T-helper 1 cell treated with Interleukin-12 subunit alpha and Interleukin-12 subunit beta and Interleukin-4 antibody, amounts not matched to agents 30 μg/mL and 1 μg/mL, for 36 hours (primary cell): ENCODE data around the gene DPH6.
"Not testable (repeated sequence)": the region's sequence is repeated elsewhere in the genome, so short reads cannot be mapped to it uniquely, and the experiment has no call there.

Source experiments
- H3K27ac Mint-ChIP-seq: one replicate; pipeline ENCODE4 v1.8.0; 2021; ENCODE audit warnings: mild to moderate bottlenecking, mixed read lengths
- H3K27me3 Mint-ChIP-seq: one replicate; pipeline ENCODE4 v1.8.0; 2021; ENCODE audit warnings: low read depth, mixed read lengths
- H3K36me3 Mint-ChIP-seq: one replicate; pipeline ENCODE4 v1.8.0; 2021; ENCODE audit warnings: low read depth, mixed read lengths
- H3K4me1 Mint-ChIP-seq: one replicate; pipeline ENCODE4 v1.8.0; 2021; ENCODE audit warnings: low read depth, mixed read lengths
- H3K4me3 Mint-ChIP-seq: one replicate; pipeline ENCODE4 v1.8.0; 2021; ENCODE audit warnings: mild to moderate bottlenecking, moderate library complexity, mixed read lengths
- H3K9me3 Mint-ChIP-seq: one replicate; pipeline ENCODE4 v1.8.0; 2021; ENCODE audit warnings: mixed read lengths

Gene DPH6, protein sequence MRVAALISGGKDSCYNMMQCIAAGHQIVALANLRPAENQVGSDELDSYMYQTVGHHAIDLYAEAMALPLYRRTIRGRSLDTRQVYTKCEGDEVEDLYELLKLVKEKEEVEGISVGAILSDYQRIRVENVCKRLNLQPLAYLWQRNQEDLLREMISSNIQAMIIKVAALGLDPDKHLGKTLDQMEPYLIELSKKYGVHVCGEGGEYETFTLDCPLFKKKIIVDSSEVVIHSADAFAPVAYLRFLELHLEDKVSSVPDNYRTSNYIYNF

DNA sequence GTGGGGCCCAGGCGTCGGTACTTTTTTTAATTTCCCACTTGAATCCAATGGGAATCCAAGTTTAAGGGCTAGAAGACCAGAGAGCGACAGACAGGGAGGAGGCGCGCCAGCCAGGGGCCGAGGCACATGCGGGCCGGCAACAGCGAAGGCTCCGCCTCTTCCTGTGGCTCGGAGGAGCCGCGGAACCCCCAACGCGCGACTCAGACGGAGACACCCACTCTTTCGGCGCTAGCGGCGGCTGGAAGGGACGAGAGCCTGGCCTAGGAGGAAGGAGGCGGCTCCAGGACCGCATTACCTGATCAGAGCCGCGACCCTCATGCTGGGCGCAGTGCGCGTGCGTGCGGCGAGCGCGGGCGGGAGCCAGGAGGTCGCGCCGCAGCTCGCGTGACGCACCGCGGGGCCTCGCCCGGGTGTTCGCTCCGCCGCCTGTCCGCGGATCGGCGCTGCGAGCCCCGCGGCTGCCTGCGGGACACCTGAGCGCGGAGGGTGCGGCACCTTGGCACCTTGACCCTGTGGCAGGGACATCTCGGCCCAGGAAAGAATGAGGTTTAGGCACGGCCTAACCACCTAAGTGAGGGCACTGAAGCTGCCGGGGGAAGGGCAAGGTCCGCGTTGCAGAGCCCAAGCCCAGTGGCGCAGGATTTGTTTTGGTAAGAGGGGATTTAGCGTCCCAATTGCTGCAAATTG lies at the start of gene DPH6:
Gene DPH6 (minus strand): TSS at position 342 of the 687 bp plus-strand sequence. CDS start 24 bp downstream, at position 318.
- peak within 1 kb of the TSS; percentile 95 for H3K27ac Mint-ChIP-seq
- H3K4me3 Mint-ChIP-seq = peak within 1 kb of the TSS; percentile 93
- no peaks in the 10 kb centered on the region for H3K36me3 Mint-ChIP-seq
- H3K9me3 Mint-ChIP-seq = no peaks in the 10 kb centered on the region
- peaks cover 21% of the 10 kb centered on the region for H3K4me1 Mint-ChIP-seq
- no peaks in the 10 kb centered on the region for H3K27me3 Mint-ChIP-seq

DNA sequence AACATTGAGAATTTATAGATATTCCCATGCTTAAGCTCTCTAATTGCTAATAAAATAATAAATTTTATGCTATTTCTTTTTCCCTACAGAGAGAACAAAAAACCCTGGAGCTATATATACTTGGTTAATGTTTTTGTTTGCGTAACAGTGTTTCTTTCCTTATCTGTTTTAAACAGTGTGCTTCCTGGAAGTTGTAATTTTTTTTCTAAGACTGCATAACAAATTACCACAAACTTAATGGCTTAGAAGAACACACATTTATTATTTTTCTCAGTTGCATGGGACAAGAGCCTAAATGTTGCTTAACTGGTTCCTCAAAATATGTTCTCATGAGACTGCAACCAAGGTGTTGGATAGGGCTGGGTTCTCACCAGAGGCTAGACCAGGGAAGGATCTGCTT lies 49.7 kb upstream of the DPH6 start:
- H3K4me1 Mint-ChIP-seq = no peaks in the 10 kb centered on the region
- H3K4me3 Mint-ChIP-seq = no peak overlapping the region
- peaks cover 3% of the 10 kb centered on the region for H3K9me3 Mint-ChIP-seq
- H3K36me3 Mint-ChIP-seq = no peaks in the 10 kb centered on the region
- H3K27ac Mint-ChIP-seq = no peak overlapping the region
- no peaks in the 10 kb centered on the region for H3K27me3 Mint-ChIP-seq

DNA sequence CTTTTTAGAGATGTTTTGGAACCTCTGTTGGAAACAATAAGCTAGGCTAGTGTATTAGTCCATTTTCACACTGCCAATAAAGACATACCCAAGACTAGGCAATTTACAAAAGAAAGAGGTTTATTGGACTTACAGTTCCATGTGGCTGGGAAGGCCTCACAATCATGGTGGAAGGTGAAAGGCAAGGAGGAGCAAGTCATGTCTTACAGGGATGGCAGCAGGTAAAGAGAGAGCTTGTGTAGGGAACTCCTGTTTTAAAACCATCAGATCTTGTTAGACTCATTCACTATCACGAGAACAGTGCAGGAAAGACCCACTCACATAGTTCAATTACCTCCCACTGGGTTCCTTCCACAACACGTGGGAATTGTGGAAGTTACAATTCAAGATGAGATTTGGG lies 46.0 kb upstream of the DPH6 start:
- not testable (repeated sequence) for H3K36me3 Mint-ChIP-seq, H3K27ac Mint-ChIP-seq, H3K27me3 Mint-ChIP-seq, H3K9me3 Mint-ChIP-seq, H3K4me3 Mint-ChIP-seq, H3K4me1 Mint-ChIP-seq

DNA sequence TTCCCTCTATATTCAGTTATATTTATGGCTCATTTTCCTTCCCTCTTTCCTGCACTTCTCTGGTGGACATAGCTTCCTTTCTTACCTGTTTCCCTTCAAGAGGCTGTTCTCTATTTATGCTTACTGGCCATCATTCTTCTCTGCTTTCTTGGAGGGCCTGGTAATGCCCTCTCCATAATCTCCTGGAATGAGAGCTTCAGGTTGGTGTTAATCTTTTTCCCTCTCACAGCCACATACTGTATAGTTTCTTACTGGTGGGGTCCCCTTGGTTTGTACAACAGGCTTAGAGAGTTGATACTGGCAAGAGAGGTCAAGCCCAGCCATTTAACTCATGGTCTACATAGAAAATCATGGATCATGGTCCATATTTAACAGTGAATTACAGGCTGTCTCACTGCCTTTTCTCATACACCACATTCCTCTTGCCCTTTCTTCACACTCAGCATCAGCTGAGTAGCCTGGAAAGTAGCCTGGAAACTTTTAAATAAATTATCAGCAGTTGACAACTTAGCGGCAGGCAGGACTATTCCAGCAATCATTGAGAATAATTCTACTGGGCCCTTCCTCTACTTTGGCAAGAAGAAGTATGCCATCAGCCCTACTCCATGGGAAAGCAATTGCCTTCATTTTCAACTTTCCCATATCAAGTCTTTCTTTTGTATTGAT lies 38.0 kb upstream of the DPH6 start:
- Mint-ChIP-seq H3K4me1 (no peaks in the 10 kb centered on the region), H3K36me3 (no peaks in the 10 kb centered on the region), H3K27me3 (no peaks in the 10 kb centered on the region), H3K4me3 (no peak overlapping the region), H3K27ac (no peak overlapping the region), H3K9me3 (no peaks in the 10 kb centered on the region)

DNA sequence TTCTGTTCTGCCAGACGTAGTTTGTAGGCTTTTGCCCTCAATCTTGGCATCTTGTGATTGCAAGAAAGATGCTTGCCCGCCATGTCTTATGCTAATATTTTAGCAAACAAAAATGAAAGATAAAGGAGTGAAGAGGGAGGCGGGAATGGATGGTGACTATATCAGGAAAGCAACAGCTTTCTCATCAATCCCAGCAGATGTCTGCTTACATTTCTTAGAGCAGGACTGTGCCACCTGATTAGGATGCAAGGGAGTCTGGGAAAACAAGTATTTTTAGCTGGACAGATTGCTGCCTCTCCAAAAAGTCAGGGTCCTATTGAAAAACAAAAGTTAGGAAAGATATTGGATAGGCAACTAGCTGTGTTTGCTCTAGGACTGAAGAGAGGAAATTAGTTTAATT lies 34.6 kb upstream of the DPH6 start:
- no peaks in the 10 kb centered on the region for H3K27me3 Mint-ChIP-seq
- H3K27ac Mint-ChIP-seq = no peak overlapping the region
- no peaks in the 10 kb centered on the region for H3K36me3 Mint-ChIP-seq
- no peak overlapping the region for H3K4me3 Mint-ChIP-seq
- no peaks in the 10 kb centered on the region for H3K4me1 Mint-ChIP-seq
- H3K9me3 Mint-ChIP-seq = no peaks in the 10 kb centered on the region

DNA sequence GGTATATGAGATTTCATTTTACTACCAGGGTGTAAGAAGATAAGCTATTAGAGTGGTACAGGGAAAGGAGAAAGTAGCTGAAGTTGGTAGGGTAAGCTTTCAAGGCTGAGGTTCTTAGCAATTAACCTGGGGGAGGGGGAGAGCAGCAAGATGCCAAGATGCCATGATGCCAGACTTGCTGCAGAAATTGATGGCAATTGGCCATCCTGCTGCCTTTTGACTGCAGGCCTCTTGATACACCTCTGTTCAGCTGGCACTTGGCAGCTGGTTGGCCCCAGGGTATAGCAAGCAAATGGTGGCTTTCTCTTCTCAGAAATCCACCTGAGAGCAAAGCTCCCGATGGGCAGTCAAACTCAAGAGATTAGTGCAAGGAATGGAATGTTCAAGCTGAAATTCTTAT lies 21.4 kb upstream of the DPH6 start:
- Mint-ChIP-seq H3K27me3 (no peaks in the 10 kb centered on the region), H3K4me1 (no peaks in the 10 kb centered on the region), H3K4me3 (no peak overlapping the region), H3K36me3 (no peaks in the 10 kb centered on the region), H3K27ac (no peak overlapping the region), H3K9me3 (no peaks in the 10 kb centered on the region)

DNA sequence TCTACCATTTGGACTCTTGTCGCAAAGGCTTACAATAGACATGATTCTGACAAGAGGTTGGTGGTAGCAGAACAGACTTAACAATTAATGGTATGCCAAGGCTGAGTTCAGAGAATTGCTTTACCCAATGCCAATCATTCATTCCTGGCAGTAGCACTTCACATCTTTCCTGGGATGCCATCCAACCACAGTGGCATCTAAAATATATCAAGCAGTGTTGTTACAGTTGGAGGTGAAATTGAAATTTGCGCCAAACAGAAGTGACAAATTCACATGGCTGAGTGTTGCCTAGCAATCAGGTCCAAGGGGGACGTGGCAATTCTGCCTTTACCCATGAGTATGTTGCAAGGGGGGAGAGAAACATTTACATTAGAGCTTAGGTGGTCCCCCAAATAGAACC lies 21.0 kb upstream of the DPH6 start:
- no peaks in the 10 kb centered on the region for H3K9me3 Mint-ChIP-seq
- H3K27ac Mint-ChIP-seq = no peak overlapping the region
- H3K27me3 Mint-ChIP-seq = no peaks in the 10 kb centered on the region
- H3K4me3 Mint-ChIP-seq = no peak overlapping the region
- no peaks in the 10 kb centered on the region for H3K4me1 Mint-ChIP-seq
- no peaks in the 10 kb centered on the region for H3K36me3 Mint-ChIP-seq

DNA sequence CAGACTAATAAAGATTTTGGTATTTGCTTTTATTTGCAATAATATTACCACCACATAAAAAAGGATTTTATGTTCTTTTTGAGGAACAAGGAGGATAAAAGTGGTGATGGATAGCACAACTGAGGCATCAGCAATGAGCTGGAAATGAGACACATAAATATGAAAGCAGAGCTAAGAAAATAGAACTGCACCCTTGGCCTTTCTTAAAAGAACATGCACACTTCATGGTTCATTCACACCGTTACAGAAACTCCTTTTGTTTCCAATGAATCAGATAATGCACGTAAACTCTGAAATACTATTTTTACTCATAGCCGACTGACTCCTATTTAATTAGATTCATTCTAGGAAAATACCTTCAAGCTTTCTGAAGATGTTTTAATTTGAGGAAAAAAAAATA lies 19.9 kb upstream of the DPH6 start:
- H3K36me3 Mint-ChIP-seq = no peaks in the 10 kb centered on the region
- H3K27ac Mint-ChIP-seq = no peak overlapping the region
- no peaks in the 10 kb centered on the region for H3K9me3 Mint-ChIP-seq
- H3K4me3 Mint-ChIP-seq = no peak overlapping the region
- no peaks in the 10 kb centered on the region for H3K27me3 Mint-ChIP-seq
- no peaks in the 10 kb centered on the region for H3K4me1 Mint-ChIP-seq

DNA sequence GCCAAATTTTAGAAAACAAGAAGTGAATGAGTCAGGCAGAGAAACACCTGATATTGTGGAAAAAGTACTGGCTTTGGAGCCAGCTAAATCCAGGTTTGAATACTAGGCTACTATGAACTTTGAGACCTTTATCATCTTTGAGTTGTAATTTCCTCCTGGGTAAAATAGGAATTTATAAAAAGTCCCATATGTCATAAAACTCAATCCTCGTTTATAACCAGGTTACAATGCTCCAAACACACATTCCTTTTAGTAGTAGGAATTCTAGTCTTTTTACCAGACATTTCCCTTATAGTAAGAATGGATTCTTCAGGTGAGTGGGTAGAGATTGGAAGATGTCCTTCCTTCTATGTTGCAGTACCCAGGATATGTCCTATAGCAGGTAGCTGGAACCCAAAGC lies 16.7 kb upstream of the DPH6 start:
- H3K9me3 Mint-ChIP-seq = no peaks in the 10 kb centered on the region
- H3K4me1 Mint-ChIP-seq = no peaks in the 10 kb centered on the region
- no peaks in the 10 kb centered on the region for H3K36me3 Mint-ChIP-seq

DNA sequence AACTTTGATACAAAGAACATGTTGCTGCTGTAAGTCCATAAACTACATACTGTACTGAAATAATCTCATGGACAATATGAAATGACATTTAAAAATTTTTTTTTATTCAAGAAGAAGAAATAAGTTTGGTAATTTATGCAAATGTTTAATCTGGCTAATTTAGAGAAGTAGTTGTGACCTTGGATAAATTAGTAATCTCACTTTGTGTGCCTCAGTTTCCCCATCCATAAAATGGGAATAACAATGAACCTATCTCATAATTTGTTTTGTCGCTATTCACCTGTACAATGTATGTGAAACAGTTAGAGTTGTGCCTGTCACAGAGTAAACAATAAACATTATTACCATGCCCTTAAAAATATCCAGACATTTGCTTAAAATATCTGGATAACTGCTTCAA lies 15.3 kb upstream of the DPH6 start:
- Mint-ChIP-seq H3K27ac (no peak overlapping the region), H3K27me3 (no peaks in the 10 kb centered on the region), H3K4me1 (no peaks in the 10 kb centered on the region), H3K36me3 (no peaks in the 10 kb centered on the region), H3K4me3 (no peak overlapping the region), H3K9me3 (no peaks in the 10 kb centered on the region)

More for the DNA sequence above, 16.7 kb upstream of the DPH6 start:
- Mint-ChIP-seq H3K4me3 (no peak overlapping the region), H3K27ac (no peak overlapping the region), H3K27me3 (no peaks in the 10 kb centered on the region)

DNA sequence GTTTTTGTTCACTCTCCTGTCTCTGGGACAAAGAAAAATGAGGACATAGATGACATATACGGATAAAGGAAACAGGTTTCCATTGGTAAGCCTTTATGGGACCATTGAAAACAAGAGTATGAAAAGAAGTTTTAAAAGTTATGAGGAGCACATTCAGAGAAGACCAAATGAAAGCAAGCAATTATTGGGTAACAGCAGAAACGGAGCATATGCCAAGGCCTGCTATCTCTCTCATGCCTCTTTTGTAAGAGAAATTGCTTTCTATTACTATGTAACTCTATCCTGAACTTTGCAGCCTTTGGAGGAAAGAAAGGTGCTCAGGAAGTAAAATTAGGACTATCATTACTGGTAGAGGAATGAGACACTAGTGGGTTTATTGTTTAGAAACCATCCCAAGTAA lies 14.9 kb upstream of the DPH6 start:
- Mint-ChIP-seq H3K4me3 (no peak overlapping the region), H3K27me3 (no peaks in the 10 kb centered on the region), H3K36me3 (no peaks in the 10 kb centered on the region), H3K27ac (no peak overlapping the region), H3K9me3 (no peaks in the 10 kb centered on the region), H3K4me1 (no peaks in the 10 kb centered on the region)

DNA sequence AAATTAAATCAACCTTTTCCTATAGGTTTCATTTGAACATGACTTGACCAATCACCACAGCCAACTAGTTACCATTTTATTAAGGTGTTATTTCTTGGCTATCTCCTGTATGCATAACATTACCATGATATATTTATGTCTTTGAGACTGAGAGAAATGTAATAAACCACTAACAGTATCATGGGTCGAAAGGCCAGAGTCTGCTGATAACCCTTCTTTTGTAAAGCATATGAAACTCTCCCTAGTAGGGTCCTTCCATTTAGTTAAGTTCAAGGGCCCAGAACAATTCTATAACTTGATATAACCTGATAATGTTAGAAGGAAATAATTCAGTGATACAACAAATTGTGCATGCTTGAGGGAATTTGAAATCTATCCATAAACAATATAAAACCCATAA lies 14.3 kb upstream of the DPH6 start:
- Mint-ChIP-seq H3K4me1 (no peaks in the 10 kb centered on the region), H3K9me3 (no peaks in the 10 kb centered on the region), H3K4me3 (no peak overlapping the region), H3K36me3 (no peaks in the 10 kb centered on the region), H3K27me3 (no peaks in the 10 kb centered on the region), H3K27ac (no peak overlapping the region)

DNA sequence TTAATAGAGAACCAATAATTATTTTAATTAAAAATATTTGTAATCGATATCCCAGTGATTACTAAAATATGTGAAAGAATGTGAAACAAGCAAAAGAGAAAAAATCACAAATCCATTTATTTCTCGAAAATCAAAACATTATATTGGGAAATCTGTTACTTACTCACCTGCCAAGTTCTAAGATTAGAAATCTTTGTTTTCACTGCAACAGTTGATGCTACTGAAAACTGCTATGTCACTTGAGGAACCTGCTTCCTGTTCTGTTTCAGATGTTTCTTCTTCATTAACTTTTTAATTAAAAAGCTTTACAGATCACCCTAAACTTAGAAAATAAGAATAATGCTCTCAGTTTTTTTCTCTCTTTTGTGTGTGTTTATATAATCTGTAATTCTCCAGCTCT lies 13.7 kb upstream of the DPH6 start:
- H3K4me1 Mint-ChIP-seq = no peaks in the 10 kb centered on the region
- no peak overlapping the region for H3K27ac Mint-ChIP-seq
- no peak overlapping the region for H3K4me3 Mint-ChIP-seq
- H3K27me3 Mint-ChIP-seq = no peaks in the 10 kb centered on the region
- H3K36me3 Mint-ChIP-seq = no peaks in the 10 kb centered on the region
- H3K9me3 Mint-ChIP-seq = no peaks in the 10 kb centered on the region

DNA sequence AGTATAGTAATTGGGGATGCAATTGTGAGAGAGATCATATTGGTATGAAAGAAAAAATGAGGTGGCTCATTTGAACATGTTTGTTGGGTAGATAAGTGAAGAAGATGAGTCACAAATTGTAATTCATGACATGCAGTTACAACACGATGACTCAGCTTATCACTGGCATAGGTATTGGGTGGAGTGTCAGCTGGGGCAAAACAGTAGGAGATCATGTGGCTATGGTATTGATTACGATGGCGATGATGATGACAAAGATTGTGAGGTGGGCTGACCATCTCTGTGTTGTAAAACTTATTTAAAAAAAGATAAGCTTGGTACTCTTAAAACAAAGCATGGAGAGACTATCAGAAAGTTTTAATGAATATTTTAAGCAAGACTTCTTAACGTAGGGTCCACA lies 11.6 kb upstream of the DPH6 start:
- no peaks in the 10 kb centered on the region for H3K9me3 Mint-ChIP-seq
- H3K27me3 Mint-ChIP-seq = no peaks in the 10 kb centered on the region
- no peak overlapping the region for H3K27ac Mint-ChIP-seq
- no peaks in the 10 kb centered on the region for H3K36me3 Mint-ChIP-seq
- H3K4me3 Mint-ChIP-seq = no peak overlapping the region
- no peaks in the 10 kb centered on the region for H3K4me1 Mint-ChIP-seq

DNA sequence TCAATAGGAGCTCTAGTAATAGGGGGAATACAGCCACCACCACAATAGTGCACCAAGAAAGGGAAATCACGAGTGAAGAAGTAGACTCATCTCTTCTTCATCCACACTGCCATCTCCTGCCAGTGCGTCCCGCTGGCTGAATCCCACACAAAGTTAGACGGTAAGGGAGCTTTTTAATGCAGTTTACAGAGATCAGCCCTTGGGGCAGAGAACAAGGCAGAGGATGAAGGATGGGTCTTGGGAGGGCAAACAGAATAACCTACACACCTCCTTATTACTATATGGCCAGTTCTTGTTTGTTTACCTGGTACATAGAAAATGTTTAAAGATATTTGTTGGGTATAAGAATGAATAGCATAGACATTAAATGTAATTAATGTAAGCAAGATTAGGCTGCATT lies 11.0 kb upstream of the DPH6 start:
- Mint-ChIP-seq H3K27ac (no peak overlapping the region), H3K27me3 (no peaks in the 10 kb centered on the region), H3K9me3 (no peaks in the 10 kb centered on the region), H3K36me3 (no peaks in the 10 kb centered on the region), H3K4me3 (no peak overlapping the region), H3K4me1 (no peaks in the 10 kb centered on the region)
